GM06990 (cell line): ENCODE measurements around the gene LINC00632.
"Not testable (repeated sequence)": the region's sequence is repeated elsewhere in the genome, so short reads cannot be mapped to it uniquely, and the experiment has no call there.

Experiments used
- DNase-seq: peaks from one replicate; pipeline ENCODE4 v3.0.0-alpha.2; 2011; ENCODE audit not compliant: insufficient read length; ENCODE audit errors: extremely low read depth
- H3K27me3 ChIP-seq: replicated peaks from 2 replicates; pipeline ENCODE4 v1.6.0; 2011; ENCODE audit warnings: low read length; ENCODE audit not compliant: control insufficient read depth, insufficient read depth
- H3K36me3 ChIP-seq: 2 replicates; pipeline ENCODE4 v1.5.1; 2011; ENCODE audit warnings: low read length; ENCODE audit not compliant: control insufficient read depth, insufficient read depth
- H3K4me3 ChIP-seq: replicated peaks from 2 replicates; pipeline ENCODE4 v1.5.1; 2011; ENCODE audit warnings: low read depth, mild to moderate bottlenecking, control low read depth, low read length
- TF ChIP-seq, protein P1 (sequence below): IDR thresholded peaks from 2 replicates; pipeline ENCODE4 v1.5.1; 2011; ENCODE audit warnings: low read length, control low read depth, mild to moderate bottlenecking, inconsistent platforms; ENCODE audit not compliant: insufficient read depth, poor library complexity, severe bottlenecking

The LINC00632 gene

DNA sequence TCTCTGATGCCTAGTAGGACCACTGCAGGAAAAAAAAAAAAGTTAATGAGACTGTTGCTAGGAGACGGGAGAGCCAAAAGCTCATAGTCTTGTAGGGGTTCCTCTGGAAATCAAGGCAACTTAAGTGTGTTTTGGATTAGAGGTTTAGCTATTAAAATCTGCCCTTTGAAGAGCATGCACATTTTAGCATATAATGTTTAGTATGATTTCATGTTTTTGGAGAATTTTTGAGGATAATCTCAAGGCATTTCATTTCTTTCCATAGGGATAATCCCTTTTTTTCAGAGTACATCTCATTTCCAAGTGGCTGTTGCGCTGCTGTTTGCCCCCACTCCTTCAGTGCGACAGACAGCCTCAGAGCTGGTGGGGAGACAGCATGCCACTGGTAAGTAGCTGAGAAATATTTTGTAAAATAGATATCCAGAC is at the start of gene LINC00632:
Gene LINC00632 (plus strand): TSS at position 339 of the 426 bp plus-strand sequence.
- no peak within 1 kb of the TSS for H3K4me3 ChIP-seq
- H3K36me3 ChIP-seq: no peaks in the 10 kb centered on the region
- TF ChIP-seq, protein P1, sequence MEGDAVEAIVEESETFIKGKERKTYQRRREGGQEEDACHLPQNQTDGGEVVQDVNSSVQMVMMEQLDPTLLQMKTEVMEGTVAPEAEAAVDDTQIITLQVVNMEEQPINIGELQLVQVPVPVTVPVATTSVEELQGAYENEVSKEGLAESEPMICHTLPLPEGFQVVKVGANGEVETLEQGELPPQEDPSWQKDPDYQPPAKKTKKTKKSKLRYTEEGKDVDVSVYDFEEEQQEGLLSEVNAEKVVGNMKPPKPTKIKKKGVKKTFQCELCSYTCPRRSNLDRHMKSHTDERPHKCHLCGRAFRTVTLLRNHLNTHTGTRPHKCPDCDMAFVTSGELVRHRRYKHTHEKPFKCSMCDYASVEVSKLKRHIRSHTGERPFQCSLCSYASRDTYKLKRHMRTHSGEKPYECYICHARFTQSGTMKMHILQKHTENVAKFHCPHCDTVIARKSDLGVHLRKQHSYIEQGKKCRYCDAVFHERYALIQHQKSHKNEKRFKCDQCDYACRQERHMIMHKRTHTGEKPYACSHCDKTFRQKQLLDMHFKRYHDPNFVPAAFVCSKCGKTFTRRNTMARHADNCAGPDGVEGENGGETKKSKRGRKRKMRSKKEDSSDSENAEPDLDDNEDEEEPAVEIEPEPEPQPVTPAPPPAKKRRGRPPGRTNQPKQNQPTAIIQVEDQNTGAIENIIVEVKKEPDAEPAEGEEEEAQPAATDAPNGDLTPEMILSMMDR: no peak
- no peaks in the 10 kb centered on the region for H3K27me3 ChIP-seq
- DNase-seq: no peak

DNA sequence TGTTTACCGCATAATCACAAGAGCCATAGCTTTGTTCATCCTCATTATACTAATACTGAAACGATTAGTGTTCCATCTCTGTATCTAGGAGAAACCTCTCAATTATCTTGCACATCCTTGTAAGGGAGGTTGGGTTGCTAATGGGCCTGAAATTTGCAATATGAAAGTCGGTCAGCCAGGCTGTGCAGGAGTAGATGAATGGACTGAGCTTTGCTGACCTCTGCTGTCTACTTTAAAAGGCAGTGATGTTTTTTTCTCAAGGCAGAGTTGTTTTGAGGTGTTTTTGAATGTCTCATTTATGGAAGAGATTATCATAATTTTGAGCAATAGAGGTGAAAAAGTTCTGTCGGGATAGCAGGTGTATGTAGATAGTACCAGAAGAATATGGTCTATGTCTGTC is 47.9 kb upstream of the LINC00632 start:
- Histone ChIP-seq H3K4me3 (no peak overlapping the region), H3K27me3 (no peaks in the 10 kb centered on the region), H3K36me3 (no peaks in the 10 kb centered on the region)
- DNase-seq: no peak
- TF ChIP-seq, protein P1: no peak

DNA sequence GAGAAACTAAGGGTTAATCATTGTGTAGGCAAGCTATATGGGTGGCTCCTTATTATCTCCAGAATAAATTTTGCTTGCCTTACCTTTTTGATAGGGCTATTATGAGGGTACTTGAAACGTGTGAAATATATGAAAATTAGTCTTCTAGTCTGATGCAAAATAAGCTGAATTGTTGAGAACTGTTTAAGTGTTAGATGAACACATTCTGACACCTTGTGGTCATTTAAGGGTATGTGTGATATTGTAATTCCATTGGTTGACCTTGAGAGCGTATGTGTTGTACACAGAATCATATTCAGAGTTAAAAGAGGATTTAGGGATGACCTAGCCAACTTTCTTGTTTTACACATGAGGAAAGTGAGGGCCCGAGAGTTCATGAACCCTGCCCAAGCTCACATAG is 44.6 kb upstream of the LINC00632 start:
- no peak for DNase-seq
- TF ChIP-seq, protein P1: peak; percentile 26
- Histone ChIP-seq H3K4me3 (no peak overlapping the region), H3K27me3 (no peaks in the 10 kb centered on the region), H3K36me3 (no peaks in the 10 kb centered on the region)

DNA sequence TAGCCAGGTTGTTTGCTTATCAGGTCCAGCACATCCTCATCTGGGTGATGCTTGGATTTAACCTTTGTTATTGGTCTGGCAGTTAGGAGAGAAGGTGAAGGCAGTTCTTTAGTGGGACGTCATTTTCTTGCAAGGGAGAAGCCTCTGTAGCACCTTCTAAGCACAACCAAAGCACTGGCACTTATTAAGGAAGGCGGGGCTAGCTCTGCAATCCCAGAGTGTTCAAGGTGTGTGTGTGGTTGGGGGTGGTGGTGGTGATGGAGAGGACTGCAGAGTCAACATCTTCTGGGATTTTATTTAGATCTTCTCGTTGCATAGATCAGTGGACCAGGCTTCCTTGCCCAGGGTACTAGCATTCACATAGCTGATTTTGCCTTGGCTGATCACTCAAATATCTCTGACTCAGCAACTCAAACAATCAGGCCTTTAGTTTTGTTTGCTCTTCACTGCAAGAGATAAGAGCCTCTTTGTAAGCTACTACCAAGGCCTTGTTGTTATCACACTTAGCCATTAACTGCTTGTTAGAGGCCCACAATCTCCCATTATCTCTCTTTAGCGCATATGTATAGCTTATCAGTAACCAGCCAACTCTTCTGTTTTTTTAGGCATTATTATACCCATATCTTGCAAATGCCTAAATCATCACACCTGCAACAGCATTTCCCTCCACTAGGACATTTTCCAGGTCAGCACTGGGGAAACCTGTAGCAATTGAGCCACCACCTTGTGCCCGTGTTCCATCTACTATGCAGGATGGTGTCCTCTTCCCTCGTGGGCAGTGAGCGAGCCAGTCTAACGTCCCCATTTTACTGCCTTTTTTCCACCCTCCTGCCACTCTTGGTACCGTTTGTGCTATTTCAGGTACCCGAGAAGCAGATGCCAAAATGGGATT is 36.5 kb upstream of the LINC00632 start:
- DNase-seq: no peak

DNA sequence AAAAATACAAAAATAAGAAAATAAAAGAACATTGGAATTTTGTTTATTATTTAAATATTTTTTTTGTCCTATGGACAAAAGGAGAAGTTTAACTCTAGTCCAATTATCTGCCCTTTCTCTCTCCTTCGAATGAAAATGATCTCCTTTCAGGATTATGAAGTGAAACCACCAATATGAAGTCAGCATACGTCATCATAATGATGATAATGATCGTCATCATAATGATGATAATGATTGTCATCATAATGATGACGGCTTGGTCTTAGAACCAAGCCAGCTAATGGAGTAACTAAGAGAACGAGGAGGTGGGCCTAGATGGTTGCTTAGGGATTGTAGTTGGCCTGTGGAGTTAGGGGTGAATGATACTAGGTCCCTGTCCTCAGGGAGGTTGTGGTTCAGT is 21.9 kb upstream of the LINC00632 start:
- TF ChIP-seq, protein P1: no peak
- DNase-seq: no peak
- no peaks in the 10 kb centered on the region for H3K27me3 ChIP-seq
- H3K4me3 ChIP-seq: no peak overlapping the region
- H3K36me3 ChIP-seq: no peaks in the 10 kb centered on the region

More for the DNA sequence above, 36.5 kb upstream of the LINC00632 start:
- no peaks in the 10 kb centered on the region for H3K36me3 ChIP-seq
- TF ChIP-seq, protein P1: no peak
- no peak overlapping the region for H3K4me3 ChIP-seq
- H3K27me3 ChIP-seq: no peaks in the 10 kb centered on the region

DNA sequence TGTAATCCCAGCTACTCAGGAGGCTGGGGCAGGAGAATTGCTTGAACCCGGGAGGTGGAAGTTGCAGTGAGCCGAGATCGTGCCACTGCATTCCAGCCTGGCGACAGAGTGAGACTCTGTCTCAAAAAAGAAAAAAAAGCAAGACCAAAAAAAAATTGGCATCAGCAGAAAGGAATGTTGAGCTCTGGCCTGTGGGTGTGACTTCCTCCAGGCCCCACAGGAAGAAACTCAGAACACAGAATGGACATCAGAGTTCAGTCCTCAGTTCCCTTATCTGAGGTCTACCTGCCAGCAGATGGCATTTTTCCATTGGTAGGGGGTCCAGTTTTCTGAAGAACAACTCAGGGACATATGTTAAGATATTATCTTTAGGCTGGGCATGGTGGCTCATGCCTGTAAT is 18.0 kb upstream of the LINC00632 start:
- not testable (repeated sequence) for H3K4me3 ChIP-seq, H3K27me3 ChIP-seq, H3K36me3 ChIP-seq, DNase-seq
